Mesothelial cell of epicardium (in vitro differentiated cells): ENCODE results near the gene CDH23. TPM values are rescaled to one million over a fixed set of nuclear protein-coding genes. Genes with fewer than 3 reads are reported as not detected.

Experiments
- DNase-seq, 2 experiments: peaks; one replicate each; pipeline ENCODE4 v3.0.0; 2021; ENCODE audit warnings: low spot score in 2 of 2; ENCODE audit not compliant: unreplicated experiment in 2 of 2
- H3K27ac Mint-ChIP-seq: 2 replicates; pipeline ENCODE4 v1.8.0; 2021; ENCODE audit warnings: mixed read lengths
- H3K27me3 Mint-ChIP-seq: 2 replicates; pipeline ENCODE4 v1.8.0; 2021; ENCODE audit warnings: low read depth, mixed read lengths
- H3K36me3 Mint-ChIP-seq: 2 replicates; pipeline ENCODE4 v1.8.0; 2021; ENCODE audit warnings: mixed read lengths
- H3K4me1 Mint-ChIP-seq: 2 replicates; pipeline ENCODE4 v1.8.0; 2021; ENCODE audit warnings: mixed read lengths
- H3K4me3 Mint-ChIP-seq: 2 replicates; pipeline ENCODE4 v1.8.0; 2021; ENCODE audit warnings: mild to moderate bottlenecking, moderate library complexity, mixed read lengths
- H3K9me3 Mint-ChIP-seq: 2 replicates; pipeline ENCODE4 v1.8.0; 2021; ENCODE audit warnings: mixed read lengths
- total RNA-seq: library from RNA; stranded (reverse); gene quantifications from 3 replicates; pipeline ENCODE4 v1.2.1, GENCODE V29; 2021
- TF ChIP-seq, protein P1 (sequence below): fragments of 200-600 bp; sonication (generic); IDR thresholded peaks from one replicate; pipeline ENCODE4 v1.5.0; 2021; ENCODE audit warnings: antibody characterized with exemption; ENCODE audit not compliant: unreplicated experiment

CDH23 gene
- total RNA-seq, 1 donor from 2014 or later: 2.5 TPM

DNA sequence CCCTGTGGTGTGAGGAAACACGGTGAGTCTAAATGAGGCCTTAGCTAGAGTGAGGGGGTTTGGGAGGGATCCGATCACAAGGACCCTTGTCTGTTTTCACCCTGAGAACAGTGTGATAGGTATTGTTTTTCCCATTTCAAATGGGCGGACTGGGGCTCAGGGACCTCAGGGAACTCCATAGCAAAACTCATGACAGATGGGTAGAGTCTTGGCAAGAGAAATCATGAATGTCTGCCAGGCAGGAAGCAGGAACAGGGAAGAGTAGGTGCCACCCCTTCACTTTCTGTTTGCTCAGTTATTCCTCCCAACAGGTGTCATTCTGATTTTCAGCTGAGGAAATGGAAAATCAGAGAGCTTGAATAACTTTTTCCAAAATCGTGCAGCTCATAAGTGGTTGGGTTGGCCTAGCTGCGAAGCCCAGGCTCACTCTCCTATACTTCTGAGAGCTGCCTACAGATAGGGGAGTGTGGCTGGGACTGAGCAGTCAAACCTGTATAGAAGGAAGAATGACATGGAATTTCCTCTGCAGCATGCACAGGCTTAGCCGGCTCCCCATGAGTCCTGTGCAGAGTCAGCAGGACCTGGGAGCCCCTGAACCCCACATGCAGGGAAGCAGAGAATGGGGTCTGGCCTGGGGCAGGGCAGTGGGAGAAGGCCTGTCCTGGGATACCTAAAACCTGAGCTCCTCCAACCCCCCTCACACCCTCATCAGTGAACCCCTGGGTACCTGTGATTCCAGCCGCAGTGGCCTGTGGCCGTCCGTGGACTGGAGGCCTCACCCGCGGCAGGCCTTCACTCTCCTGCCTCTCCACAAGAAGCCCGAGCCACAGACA lies 340.5 kb downstream of the CDH23 start:
- TF ChIP-seq, protein P1, sequence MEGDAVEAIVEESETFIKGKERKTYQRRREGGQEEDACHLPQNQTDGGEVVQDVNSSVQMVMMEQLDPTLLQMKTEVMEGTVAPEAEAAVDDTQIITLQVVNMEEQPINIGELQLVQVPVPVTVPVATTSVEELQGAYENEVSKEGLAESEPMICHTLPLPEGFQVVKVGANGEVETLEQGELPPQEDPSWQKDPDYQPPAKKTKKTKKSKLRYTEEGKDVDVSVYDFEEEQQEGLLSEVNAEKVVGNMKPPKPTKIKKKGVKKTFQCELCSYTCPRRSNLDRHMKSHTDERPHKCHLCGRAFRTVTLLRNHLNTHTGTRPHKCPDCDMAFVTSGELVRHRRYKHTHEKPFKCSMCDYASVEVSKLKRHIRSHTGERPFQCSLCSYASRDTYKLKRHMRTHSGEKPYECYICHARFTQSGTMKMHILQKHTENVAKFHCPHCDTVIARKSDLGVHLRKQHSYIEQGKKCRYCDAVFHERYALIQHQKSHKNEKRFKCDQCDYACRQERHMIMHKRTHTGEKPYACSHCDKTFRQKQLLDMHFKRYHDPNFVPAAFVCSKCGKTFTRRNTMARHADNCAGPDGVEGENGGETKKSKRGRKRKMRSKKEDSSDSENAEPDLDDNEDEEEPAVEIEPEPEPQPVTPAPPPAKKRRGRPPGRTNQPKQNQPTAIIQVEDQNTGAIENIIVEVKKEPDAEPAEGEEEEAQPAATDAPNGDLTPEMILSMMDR: no peak
- no peak for DNase-seq
- Mint-ChIP-seq H3K27me3 (no peaks in the 10 kb centered on the region), H3K4me3 (no peak overlapping the region), H3K4me1 (no peaks in the 10 kb centered on the region), H3K36me3 (no peaks in the 10 kb centered on the region), H3K27ac (no peak overlapping the region), H3K9me3 (peaks cover under 1% of the 10 kb centered on the region)

DNA sequence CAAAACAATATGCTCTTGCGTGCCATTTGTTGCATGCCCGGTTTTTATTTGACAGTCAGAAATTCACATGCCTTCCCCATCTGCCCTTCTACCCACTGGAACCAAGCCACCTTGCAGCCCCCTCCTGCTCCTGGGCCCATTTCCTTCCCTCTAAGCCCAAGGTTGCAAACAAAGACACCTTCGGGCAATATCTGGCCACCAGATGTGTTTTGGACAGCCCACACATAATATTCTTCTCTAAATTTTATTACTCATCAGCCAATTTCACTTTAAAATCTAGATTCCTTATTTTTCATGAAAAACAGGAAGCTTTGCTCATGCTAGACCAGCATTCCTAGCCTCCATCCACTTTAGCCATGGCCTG lies 341.1 kb downstream of the CDH23 start:
- no peaks in the 10 kb centered on the region for H3K36me3 Mint-ChIP-seq
- TF ChIP-seq, protein P1: no peak
- no peaks in the 10 kb centered on the region for H3K27me3 Mint-ChIP-seq

DNA sequence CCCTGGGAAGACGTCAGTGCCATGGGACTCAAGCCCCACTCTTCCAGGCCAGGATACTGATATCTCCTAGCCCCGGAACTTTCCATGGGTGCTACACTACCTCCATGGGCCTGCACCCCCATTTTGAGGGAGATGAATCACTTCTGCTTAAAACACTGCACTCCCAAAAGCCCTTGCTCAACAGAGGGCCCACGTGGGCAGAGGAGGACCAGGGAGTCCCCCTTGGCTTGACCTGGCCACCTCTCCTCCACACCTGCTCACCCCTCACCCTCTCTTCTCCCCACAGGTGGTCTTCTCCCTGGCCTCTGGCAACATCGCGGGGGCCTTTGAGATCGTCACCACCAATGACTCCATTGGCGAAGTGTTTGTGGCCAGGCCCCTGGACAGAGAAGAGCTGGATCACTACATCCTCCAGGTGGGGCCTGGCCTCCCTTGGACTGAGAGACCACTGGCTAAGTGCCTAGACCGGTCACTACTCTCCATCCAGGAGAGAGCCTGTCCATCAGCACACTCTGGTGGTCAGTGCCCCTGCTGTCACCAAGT lies 342.7 kb downstream of the CDH23 start:
- Mint-ChIP-seq H3K4me1 (no peaks in the 10 kb centered on the region), H3K9me3 (peaks cover 6% of the 10 kb centered on the region), H3K27ac (no peak overlapping the region), H3K36me3 (no peaks in the 10 kb centered on the region), H3K27me3 (no peaks in the 10 kb centered on the region), H3K4me3 (no peak overlapping the region)
- no peak for DNase-seq
- TF ChIP-seq, protein P1: no peak

More for the DNA sequence above, 341.1 kb downstream of the CDH23 start:
- Mint-ChIP-seq H3K4me3 (no peak overlapping the region), H3K27ac (no peak overlapping the region), H3K9me3 (peaks cover 6% of the 10 kb centered on the region), H3K4me1 (no peaks in the 10 kb centered on the region)
- no peak for DNase-seq

DNA sequence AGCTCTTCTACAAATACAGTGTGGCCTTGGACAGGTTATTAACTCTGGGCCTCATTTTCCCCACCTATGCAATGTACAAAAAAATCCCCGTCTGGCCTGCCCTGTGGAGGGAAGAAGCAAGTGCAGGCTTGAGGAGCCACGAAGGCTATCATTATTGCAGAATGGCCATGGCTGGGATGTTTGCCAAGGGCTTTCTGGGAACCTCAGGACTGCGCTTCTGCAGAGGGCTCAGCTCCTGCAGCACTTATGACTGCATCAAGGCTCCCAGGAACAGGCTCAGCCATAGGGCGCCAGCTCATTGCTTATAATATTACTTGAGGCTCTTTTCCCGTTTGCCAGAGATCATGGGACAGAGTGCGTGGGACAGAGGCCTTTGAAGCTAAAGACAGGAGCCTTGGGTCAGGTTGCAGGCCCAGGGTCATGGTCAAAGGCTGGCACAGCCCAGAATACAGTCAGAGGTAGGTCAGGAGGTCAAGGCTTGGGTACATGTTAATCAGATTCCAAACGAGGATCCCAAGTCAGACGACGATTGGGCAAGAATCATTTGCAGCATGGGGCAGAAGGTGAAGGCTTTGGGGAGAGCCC lies 343.4 kb downstream of the CDH23 start:
- H3K9me3 Mint-ChIP-seq: peaks cover 6% of the 10 kb centered on the region
- TF ChIP-seq, protein P1: no peak
- no peaks in the 10 kb centered on the region for H3K27me3 Mint-ChIP-seq
- no peak overlapping the region for H3K4me3 Mint-ChIP-seq
- no peaks in the 10 kb centered on the region for H3K36me3 Mint-ChIP-seq
- no peak overlapping the region for H3K27ac Mint-ChIP-seq
- H3K4me1 Mint-ChIP-seq: no peaks in the 10 kb centered on the region
- no peak for DNase-seq

DNA sequence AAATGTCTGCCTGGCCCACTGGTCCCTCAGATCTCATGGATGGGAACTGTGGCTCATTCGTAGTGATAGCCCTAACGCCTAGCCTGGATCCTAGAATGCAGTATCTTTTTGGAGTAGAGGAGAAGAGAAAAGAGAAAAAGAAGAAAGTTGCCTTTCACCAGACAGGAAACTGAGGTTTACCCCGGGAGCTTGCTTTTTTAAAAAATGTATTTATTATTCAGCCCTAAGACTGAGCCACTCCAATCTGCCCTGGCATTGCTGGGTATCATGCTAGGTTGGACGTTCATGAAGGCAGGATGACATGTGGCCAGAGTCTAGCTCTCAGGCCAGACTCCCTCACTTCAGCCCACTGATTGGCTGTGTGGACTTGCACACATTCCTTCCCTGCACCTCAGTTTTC lies 344.3 kb downstream of the CDH23 start:
- peaks cover 6% of the 10 kb centered on the region for H3K9me3 Mint-ChIP-seq
- H3K4me3 Mint-ChIP-seq: no peak overlapping the region
- no peaks in the 10 kb centered on the region for H3K36me3 Mint-ChIP-seq
- no peak for DNase-seq
- peaks cover 5% of the 10 kb centered on the region for H3K4me1 Mint-ChIP-seq
- no peak overlapping the region for H3K27ac Mint-ChIP-seq
- H3K27me3 Mint-ChIP-seq: no peaks in the 10 kb centered on the region
- TF ChIP-seq, protein P1: no peak
